ENCODE measurements around the gene OPN1SW.

The OPN1SW gene

GRCh38 chr7:128731184-128731583, 44.4 kb downstream of the OPN1SW start:
- DNase-seq = no peak

GRCh38 chr7:128729494-128729893, 46.1 kb downstream of the OPN1SW start:
- no peak for DNase-seq

DNA sequence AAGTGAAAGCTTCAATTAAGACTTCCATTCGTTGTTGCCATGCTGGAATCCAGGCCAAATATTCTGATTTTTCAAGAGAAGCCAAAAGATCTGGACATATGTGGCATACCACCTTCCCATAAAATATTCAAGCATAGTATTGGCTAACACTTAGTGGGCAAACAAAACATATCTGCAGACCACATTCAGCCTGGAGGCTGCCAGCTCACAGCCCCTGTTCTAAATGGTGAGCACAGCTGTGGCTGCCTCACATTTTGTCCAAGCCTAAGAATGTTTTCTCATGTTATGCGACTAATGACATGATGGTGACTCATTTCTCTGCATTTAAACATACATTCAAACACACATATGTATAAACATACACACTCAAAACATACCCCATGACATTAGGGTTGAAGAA, 47.0 kb downstream of the OPN1SW start:
- DNase-seq = no peak

DNA sequence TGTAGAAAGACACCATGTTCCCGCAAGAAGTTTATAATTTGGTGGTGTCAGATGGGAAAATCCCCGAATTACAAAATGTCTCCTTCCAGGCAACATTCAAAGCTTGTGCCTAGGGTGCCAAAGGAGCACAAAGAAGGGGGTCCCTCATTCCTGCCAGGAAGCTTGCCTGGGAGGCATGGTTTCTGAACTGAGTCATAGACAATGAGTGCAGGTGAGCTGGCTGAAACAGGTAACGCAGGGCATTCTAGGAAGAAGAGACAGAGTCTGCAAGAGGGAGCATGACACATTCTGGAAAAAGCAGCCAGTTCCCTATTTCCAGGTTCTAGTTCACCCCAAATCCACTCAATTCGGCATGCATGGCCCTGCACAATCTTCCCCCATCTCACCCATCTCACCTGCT, 48.4 kb downstream of the OPN1SW start:
- no peak for DNase-seq

DNA sequence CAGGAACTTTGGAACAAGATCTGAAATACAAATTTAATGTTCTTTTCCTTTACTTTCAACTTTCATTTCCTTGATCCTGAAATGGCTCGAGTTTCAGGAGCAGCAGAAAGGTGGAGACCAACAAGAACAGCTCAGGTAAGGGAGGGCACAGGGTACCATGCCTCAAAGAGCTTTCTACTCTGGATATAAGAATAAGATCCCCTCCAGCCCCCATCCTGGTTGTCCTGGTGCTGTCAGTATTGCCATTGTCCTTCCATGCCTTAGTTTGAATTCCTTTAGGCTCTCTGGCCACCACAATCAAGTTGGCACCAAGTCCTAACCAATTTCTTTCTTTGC, 48.9 kb downstream of the OPN1SW start:
- DNase-seq = no peak

- no peak for DNase-seq
Measured at GRCh38 chr7:128726059-128726736, 49.4 kb downstream of the OPN1SW start.

GRCh38 chr7:128725531-128725930, 50.1 kb downstream of the OPN1SW start:
- DNase-seq = no peak

- no peak for DNase-seq
Measured at GRCh38 chr7:128724743-128725142, 50.9 kb downstream of the OPN1SW start.
